Upper lobe of left lung (tissue), 4 donors: ENCODE data around the gene HAUS3.

Experiments used
- EP300 ChIP-seq, 4 donors: sonication (generic); formaldehyde crosslinking; IDR thresholded peaks; one replicate each; pipeline ENCODE4 v1.5.1; 2017; ENCODE audit warnings: antibody characterized with exemption in 4 of 4, control low read depth in 2 of 4
- POLR2A ChIP-seq, 4 donors: fragments of 450-650 bp; IDR thresholded peaks; one replicate each; pipeline ENCODE4 v1.5.1; 2016 to 2017; ENCODE audit warnings: antibody characterized with exemption in 4 of 4, mild to moderate bottlenecking in 2 of 4
- TF ChIP-seq, protein P1 (sequence below), 6 experiments: fragments of 450-650 bp in 4 of 6; fragments of 200-600 bp in 2 of 6; sonication (generic) in 2 of 6; IDR thresholded peaks; one replicate each; pipeline ENCODE4 v1.5.1; 2016 to 2019; ENCODE audit warnings: antibody characterized with exemption in 6 of 6

DNA sequence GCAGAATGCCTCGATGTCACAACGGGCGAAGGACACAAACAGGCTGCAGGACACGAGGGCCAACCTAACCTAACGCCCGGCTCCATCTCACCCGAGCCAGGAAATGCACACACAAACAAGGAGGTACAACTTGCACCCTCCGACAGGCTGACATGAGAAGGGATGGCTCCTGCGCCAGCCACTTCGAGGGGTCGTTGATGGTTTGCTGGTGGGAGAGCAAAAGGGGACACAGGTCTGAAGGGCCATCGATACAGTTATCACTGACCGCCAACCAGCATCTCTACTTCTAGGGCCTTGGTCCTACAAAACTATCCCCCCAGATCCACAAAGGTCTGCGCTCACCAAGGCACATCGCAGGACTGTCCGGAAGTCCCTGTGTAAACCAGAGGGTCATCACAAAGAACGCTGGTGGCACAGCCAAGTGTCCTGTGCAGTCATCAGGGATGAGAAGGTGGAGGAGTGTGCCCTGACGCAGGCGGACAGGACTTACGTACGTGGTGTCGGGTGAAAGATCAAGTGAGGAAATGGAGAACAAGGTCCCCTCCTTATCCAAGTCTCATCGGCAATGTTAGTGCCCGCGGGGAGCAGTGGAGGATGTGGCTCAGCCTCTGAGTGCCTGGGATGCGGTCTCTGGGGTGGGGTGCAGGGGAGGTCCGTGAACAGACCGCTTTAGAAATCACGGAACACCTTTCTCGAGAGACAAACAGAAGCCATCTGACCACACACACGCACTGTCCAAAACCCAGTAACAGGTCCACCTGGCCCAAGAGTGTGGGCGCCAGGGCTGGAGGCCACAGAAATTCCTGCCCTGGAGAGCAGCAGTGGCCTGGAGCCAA is 13.0 kb upstream of the HAUS3 start:
- TF ChIP-seq, protein P1, sequence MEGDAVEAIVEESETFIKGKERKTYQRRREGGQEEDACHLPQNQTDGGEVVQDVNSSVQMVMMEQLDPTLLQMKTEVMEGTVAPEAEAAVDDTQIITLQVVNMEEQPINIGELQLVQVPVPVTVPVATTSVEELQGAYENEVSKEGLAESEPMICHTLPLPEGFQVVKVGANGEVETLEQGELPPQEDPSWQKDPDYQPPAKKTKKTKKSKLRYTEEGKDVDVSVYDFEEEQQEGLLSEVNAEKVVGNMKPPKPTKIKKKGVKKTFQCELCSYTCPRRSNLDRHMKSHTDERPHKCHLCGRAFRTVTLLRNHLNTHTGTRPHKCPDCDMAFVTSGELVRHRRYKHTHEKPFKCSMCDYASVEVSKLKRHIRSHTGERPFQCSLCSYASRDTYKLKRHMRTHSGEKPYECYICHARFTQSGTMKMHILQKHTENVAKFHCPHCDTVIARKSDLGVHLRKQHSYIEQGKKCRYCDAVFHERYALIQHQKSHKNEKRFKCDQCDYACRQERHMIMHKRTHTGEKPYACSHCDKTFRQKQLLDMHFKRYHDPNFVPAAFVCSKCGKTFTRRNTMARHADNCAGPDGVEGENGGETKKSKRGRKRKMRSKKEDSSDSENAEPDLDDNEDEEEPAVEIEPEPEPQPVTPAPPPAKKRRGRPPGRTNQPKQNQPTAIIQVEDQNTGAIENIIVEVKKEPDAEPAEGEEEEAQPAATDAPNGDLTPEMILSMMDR (IDR thresholded peaks at IDR 0.05), result no peak
- TF ChIP-seq POLR2A (IDR thresholded peaks at IDR 0.05), result no peak
- peak in 1 of 4 donors; percentile 70 for TF ChIP-seq EP300 (IDR thresholded peaks at IDR 0.05)
